HUES48 (cell line): ENCODE measurements around the gene GGNBP2.
A peak's percentile ranks its signal among the peaks of the same experiment; 100 is the strongest.

Experiments used
- H3K27ac ChIP-seq: one replicate; pipeline ENCODE4 v1.7.0; 2013; ENCODE audit warnings: low read depth, low read length, inconsistent platforms
- H3K27me3 ChIP-seq: 2 replicates; pipeline ENCODE4 v1.6.1; 2013; ENCODE audit warnings: mild to moderate bottlenecking, low read length; ENCODE audit not compliant: control insufficient read depth, insufficient read depth
- H3K36me3 ChIP-seq: 2 replicates; pipeline ENCODE4 v1.6.1; 2013; ENCODE audit warnings: low read length; ENCODE audit not compliant: control insufficient read depth, insufficient read depth
- H3K4me1 ChIP-seq: 2 replicates; pipeline ENCODE4 v1.6.1; 2013; ENCODE audit warnings: mild to moderate bottlenecking, low read length; ENCODE audit not compliant: control insufficient read depth, insufficient read depth
- H3K4me3 ChIP-seq: 2 replicates; pipeline ENCODE4 v1.5.1; 2013; ENCODE audit warnings: mild to moderate bottlenecking, low read depth, low read length
- H3K9ac ChIP-seq: 2 replicates; pipeline ENCODE4 v1.6.1; 2013; ENCODE audit warnings: mild to moderate bottlenecking, low read depth, low read length, moderate library complexity
- H3K9me3 ChIP-seq: 2 replicates; pipeline ENCODE4 v1.6.1; 2013; ENCODE audit warnings: low read length; ENCODE audit not compliant: control insufficient read depth, insufficient read depth

GGNBP2 gene

DNA sequence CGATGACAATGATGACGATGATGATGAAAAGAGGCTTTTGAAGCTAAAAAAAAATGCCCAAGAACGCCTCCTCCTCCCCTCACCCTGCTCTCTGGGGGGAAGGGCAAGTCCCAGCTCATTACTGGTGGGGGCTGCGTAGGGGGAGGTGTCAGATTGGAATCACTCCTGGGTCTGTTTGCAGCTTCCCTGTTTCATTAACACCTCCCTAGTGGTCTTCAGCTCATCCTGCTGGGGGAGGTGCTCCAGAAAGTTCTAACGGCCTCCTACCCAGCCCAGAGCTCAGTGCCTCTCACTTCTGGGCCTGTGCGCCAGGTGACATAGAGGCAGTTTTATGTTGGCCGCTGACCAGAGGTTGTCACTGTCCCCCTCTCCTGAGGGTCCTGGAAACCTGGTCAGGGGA is 69.4 kb downstream of the GGNBP2 start:
- H3K27me3 ChIP-seq, result no peaks in the 10 kb centered on the region
- no peaks in the 10 kb centered on the region for H3K9me3 ChIP-seq
- H3K27ac ChIP-seq, result no peak overlapping the region
- 0 out of 2 replicates have a peak, but pooled peaks cover under 1% of the 10 kb centered on the region for H3K36me3 ChIP-seq
- H3K4me3 ChIP-seq, result no peak overlapping the region
- peaks cover 28% of the 10 kb centered on the region for H3K4me1 ChIP-seq
- H3K9ac ChIP-seq, result no peak overlapping the region

DNA sequence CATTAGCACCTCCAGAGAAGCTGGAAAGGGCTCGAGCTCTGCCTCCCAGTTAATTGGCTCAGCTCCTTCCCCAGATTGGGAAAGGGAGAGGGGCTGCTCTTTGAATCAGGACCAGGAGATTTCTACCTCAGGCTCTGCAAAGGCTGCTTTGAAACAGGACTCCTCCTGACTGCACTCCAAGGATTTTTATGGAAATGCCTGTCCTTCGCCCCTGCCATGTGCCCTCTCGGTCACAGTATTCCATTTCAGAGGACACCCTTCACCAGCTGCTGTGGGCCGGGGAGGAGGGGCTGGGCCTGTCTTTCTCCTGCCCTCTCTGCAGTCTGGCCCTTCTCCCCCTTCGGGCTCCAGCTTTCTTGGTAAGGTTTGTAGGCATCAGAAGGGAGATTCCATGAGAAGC is 70.2 kb downstream of the GGNBP2 start:
- Histone ChIP-seq H3K27ac (peak overlapping the region; percentile 1), H3K4me3 (no peak overlapping the region), H3K27me3 (no peaks in the 10 kb centered on the region), H3K4me1 (peaks cover 25% of the 10 kb centered on the region), H3K9ac (no peak overlapping the region), H3K9me3 (no peaks in the 10 kb centered on the region), H3K36me3 (no peaks in the 10 kb centered on the region)

DNA sequence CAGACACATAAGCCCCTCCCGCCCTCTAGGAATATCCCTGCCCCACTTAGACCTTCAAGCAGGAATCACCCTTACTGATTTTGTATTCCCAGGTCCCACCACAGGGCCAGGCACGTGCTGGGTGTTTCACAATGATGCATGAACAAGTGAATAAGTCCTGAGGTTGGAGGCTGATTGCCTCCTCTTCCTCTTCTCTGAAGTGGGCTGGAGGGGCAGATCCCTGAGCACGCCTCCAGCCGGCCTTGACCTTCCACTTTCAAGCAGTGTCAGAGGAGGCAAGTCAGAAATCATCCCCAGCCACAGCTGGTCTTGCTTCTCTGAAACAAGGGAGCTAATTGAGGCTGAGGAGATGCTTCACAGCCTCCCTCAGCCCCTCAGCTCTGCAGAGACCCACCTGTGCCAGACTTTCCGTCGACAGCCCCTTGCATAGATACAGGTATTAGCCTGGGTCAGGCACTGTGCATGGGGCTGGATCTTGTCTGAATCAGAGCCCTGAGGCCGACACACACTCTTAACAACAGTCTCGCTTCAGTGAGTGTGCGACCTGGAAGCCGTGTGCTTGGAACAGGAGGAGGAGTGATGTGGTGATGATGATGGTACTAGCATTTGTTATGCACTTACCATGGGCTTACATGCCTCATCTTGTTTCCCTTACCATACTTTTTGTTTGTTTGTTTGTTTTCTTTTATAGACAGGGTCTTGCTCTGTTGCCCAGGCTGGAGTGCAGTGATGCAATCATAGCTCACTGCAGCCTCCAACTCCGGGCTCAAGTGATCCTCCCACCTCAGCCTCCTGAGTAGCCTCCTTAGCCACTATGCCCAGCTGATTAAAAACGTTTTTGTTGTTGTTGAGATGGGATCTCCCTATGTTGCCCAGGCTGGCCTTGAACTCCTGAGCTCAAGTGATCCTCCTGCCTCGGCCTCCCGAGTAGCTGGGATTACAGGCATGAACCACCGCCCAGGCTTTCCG is 71.6 kb downstream of the GGNBP2 start:
- H3K9me3 ChIP-seq, result no peaks in the 10 kb centered on the region
- no peak overlapping the region for H3K9ac ChIP-seq
- peaks cover 25% of the 10 kb centered on the region for H3K4me1 ChIP-seq
- H3K36me3 ChIP-seq, result no peaks in the 10 kb centered on the region
- H3K4me3 ChIP-seq, result no peak overlapping the region
- no peaks in the 10 kb centered on the region for H3K27me3 ChIP-seq
- no peak overlapping the region for H3K27ac ChIP-seq

DNA sequence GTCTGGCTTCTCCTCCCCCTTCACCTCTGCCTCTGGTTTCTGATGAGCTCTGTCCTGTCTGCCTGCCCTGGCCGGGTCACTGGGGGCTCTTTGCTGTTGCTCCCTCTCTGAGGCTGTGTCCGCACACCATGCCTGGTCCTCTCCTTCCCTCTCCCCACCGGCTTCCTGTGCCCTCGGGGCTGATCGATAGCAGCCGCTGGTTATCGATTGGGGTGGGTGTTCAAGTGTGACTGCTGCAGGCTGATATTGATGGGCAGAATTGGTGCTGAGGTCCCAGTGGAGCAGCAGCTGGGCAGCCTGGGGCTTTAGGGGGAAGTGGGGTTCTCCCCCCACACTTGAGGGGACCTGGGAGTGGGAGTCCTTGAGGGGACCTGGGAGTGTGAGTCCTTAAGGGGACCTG is 73.1 kb downstream of the GGNBP2 start:
- H3K36me3 ChIP-seq, result no peaks in the 10 kb centered on the region
- H3K9ac ChIP-seq, result no peak overlapping the region
- H3K4me3 ChIP-seq, result no peak overlapping the region
- no peaks in the 10 kb centered on the region for H3K27me3 ChIP-seq
- H3K27ac ChIP-seq, result no peak overlapping the region
- H3K4me1 ChIP-seq, result peaks cover 23% of the 10 kb centered on the region
- no peaks in the 10 kb centered on the region for H3K9me3 ChIP-seq

DNA sequence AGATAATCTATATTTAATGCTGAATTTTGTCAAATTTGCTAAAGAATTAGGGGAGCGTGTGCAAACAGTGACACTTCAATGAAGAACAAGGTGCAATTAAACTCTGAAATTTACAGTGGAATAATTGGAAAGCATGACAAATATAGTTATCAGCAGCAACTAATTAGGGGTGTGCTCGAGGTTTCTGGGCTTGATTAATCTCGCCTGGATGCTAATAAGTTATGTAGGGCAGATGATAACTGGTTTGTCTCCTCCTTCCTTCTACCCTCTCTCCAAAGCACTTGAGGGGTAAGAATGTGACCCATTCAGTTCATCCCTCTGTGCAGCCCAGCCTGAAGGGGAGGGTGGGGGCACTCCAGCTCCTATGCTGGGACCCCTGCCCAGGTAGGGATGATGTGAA is 78.6 kb downstream of the GGNBP2 start:
- Histone ChIP-seq H3K27me3 (no peaks in the 10 kb centered on the region), H3K36me3 (no peaks in the 10 kb centered on the region), H3K27ac (no peak overlapping the region), H3K4me3 (no peak overlapping the region), H3K9me3 (no peaks in the 10 kb centered on the region), H3K9ac (no peak overlapping the region), H3K4me1 (no peaks in the 10 kb centered on the region)

DNA sequence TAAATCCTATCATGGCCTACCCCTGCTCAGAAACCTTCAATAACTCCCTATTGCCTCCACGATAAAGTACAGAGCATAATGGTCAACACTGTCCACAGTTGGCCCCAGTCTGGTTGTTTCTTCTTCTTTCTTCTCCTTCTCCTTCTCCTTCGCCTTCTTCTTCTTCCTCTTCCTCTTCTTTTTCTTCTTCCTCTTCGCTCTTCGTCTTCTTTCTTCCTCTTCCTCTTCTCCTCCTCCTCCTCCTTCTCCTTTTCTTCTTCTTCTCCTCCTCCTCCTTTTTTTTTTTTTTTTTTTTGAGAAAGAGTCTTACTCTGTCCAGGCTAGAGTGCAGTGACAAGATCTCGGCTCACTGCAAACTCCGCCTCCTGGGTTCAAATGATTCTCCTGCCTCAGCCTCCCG is 80.5 kb downstream of the GGNBP2 start:
- no peaks in the 10 kb centered on the region for H3K4me1 ChIP-seq

DNA sequence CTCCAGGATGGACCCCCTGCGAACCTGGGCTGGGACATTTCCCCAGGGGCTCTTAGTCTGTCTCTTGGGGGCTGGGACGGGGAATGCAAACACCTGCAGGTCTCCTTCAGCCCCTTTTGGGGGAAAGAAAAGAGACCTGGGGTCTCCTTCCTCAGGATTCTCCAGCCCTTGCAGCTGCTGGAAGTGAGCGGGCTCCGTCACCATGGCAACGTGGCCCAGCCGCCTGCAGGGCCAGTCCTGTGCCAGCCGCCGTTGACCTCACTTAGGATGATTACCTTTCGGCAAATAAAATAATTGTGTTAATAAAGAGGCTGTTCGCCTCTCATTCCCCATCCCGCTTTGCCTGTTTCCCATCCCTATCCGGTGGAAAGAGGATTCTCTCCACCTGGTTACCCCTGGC is 82.4 kb downstream of the GGNBP2 start:
- Histone ChIP-seq H3K4me3 (no peak overlapping the region), H3K36me3 (no peaks in the 10 kb centered on the region), H3K9ac (no peak overlapping the region), H3K27ac (no peak overlapping the region), H3K27me3 (peaks cover 12% of the 10 kb centered on the region), H3K9me3 (no peaks in the 10 kb centered on the region), H3K4me1 (no peaks in the 10 kb centered on the region)

More for the DNA sequence above, 80.5 kb downstream of the GGNBP2 start:
- Histone ChIP-seq H3K9ac (no peak overlapping the region), H3K36me3 (no peaks in the 10 kb centered on the region), H3K9me3 (no peaks in the 10 kb centered on the region), H3K4me3 (no peak overlapping the region), H3K27me3 (no peaks in the 10 kb centered on the region), H3K27ac (no peak overlapping the region)

DNA sequence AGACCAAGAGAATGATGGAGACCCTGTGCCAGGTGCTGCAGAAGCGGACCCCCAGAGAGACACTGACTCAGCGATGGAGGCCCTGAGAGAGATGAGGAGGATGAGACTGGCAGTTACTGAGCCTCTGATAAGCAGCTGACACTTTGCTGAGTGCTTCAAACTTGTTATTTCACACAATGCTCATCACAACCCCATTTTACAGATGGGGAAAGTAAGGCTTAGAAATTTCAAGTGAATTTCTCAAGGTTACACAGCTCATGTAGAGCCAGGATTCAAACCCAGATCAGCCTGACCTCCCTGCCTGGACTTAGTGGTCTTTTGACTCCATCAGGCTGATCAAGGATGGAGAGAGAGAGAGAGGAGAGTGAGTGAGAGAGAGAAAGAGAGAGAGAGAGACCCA is 83.9 kb downstream of the GGNBP2 start:
- Histone ChIP-seq H3K9ac (no peak overlapping the region), H3K27ac (no peak overlapping the region), H3K4me3 (no peak overlapping the region), H3K9me3 (no peaks in the 10 kb centered on the region), H3K4me1 (peaks cover 13% of the 10 kb centered on the region; the same call in 1 of the 2 replicates), H3K36me3 (no peaks in the 10 kb centered on the region), H3K27me3 (peaks cover 18% of the 10 kb centered on the region)

DNA sequence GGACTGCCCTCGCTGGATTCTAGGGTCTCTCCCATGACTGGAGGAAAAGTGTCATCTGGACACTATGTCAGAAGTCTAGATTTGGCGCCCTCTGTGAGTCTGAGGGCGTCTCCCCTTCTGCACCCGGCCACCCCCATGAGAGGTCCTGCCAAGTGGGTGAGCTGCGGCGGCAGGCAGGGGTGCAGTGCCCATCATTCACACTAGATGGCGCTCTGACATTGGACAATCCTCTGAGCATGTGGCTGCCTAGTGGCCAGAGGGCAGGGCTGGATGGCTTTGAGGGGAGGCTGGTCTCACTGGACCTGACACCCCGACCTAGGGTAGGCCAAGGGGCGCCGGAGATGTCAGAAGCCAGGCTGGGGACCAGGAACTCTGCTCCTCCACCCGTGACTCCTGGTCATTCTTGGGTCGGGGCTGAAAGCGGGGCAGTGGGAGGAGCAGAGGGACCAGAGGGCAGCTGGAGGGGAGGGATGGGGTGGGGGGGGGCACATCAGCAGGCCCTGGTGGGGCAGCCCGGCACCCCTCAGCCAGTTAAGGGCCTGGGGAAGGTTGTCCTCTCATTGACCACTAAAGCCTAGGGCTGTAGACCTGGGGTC is 84.6 kb downstream of the GGNBP2 start:
- H3K36me3 ChIP-seq, result no peaks in the 10 kb centered on the region
- no peaks in the 10 kb centered on the region for H3K9me3 ChIP-seq
- H3K27ac ChIP-seq, result no peak overlapping the region
- H3K27me3 ChIP-seq, result peaks cover 18% of the 10 kb centered on the region
- no peak overlapping the region for H3K9ac ChIP-seq
- H3K4me1 ChIP-seq, result peaks cover 16% of the 10 kb centered on the region
- no peak overlapping the region for H3K4me3 ChIP-seq

DNA sequence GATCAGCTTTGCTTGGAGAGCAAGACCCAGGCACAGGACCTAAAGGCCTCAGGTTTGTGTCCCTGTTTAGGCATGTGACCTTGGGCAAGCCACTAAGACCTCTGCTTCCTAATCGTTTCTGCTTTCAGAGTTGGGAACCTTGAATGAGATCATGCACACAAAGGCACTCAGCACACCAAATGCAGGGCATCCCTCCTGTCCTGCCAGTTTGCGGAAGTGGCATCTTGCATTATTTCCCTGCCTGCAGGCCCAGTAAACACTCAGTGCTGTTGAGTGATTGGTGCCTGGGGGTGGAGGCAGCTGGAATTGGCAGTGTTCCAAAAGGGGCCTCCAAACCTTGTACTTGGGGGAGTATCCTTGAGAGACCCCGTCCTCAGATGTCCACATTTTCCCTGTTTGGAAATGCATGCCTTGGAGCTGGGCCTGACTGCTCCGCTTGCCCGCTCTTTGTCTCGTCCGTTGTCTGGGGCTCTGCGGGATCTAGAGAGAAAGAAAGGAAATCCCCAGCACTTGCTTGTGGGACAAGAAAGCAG is 85.3 kb downstream of the GGNBP2 start:
- Histone ChIP-seq H3K36me3 (no peaks in the 10 kb centered on the region), H3K9me3 (no peaks in the 10 kb centered on the region), H3K9ac (no peak overlapping the region), H3K27me3 (peaks cover 19% of the 10 kb centered on the region), H3K4me1 (peaks cover 16% of the 10 kb centered on the region), H3K4me3 (no peak overlapping the region), H3K27ac (no peak overlapping the region)

DNA sequence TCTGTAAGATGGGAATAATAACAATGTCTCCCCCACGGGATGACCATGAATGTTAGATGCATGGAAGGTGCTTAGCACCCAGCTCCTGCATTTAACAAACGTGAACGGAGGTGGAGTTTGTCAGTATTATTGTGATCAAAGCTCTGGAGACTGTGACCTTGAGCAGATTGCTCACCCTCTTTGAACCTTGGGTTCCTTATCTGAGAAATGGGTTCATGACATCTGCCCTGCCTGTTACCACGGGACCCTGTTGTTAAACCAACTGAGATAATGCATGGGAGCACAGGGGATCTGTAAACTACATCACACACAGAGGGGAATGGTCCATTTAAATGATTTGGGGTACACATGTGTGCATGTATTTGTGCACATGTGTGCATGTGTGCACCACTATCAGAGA is 86.3 kb downstream of the GGNBP2 start:
- Histone ChIP-seq H3K36me3 (no peaks in the 10 kb centered on the region), H3K27me3 (peaks cover 24% of the 10 kb centered on the region), H3K9ac (no peak overlapping the region), H3K4me3 (no peak overlapping the region), H3K27ac (no peak overlapping the region), H3K9me3 (no peaks in the 10 kb centered on the region), H3K4me1 (peaks cover 16% of the 10 kb centered on the region)
